Measurements from ENCODE around the gene NSL1. TPM values are rescaled to one million over a fixed set of nuclear protein-coding genes. Genes with fewer than 3 reads are reported as not detected.

Gene NSL1
- total RNA-seq, 1 donor from 2014 or later = 33.0 TPM

- DNase-seq (ENCODE audit: low spot score) = no peak
- H3K36me3 Mint-ChIP-seq (ENCODE audit: low read depth, unreplicated experiment) = peaks cover 3% of the 10 kb centered on the region
- no peaks in the 10 kb centered on the region for H3K27me3 Mint-ChIP-seq (ENCODE audit: unreplicated experiment)
- H3K9me3 Mint-ChIP-seq (ENCODE audit: unreplicated experiment) = no peaks in the 10 kb centered on the region
- H3K4me1 Mint-ChIP-seq (ENCODE audit: unreplicated experiment) = peaks cover 19% of the 10 kb centered on the region
- H3K27ac Mint-ChIP-seq (ENCODE audit: unreplicated experiment) = no peak overlapping the region
- no peak overlapping the region for H3K4me3 Mint-ChIP-seq (ENCODE audit: unreplicated experiment)
- TF ChIP-seq CTCF (IDR thresholded peaks at IDR 0.05; ENCODE audit: unreplicated experiment) = no peak
Measured at GRCh38 chr1:212746546-212746945, 45.0 kb downstream of the NSL1 start.

GRCh38 chr1:212745303-212745702 is 46.3 kb downstream of the NSL1 start:
- no peak for DNase-seq (ENCODE audit: low spot score)
- Mint-ChIP-seq H3K27ac (ENCODE audit: unreplicated experiment) (no peak overlapping the region), H3K27me3 (ENCODE audit: unreplicated experiment) (no peaks in the 10 kb centered on the region), H3K4me1 (ENCODE audit: unreplicated experiment) (peaks cover 17% of the 10 kb centered on the region), H3K4me3 (ENCODE audit: unreplicated experiment) (no peak overlapping the region), H3K36me3 (ENCODE audit: low read depth, unreplicated experiment) (peaks cover 9% of the 10 kb centered on the region), H3K9me3 (ENCODE audit: unreplicated experiment) (no peaks in the 10 kb centered on the region)
- TF ChIP-seq CTCF (IDR thresholded peaks at IDR 0.05; ENCODE audit: unreplicated experiment) = no peak

- DNase-seq (ENCODE audit: low spot score) = no peak
- Mint-ChIP-seq H3K4me3 (ENCODE audit: unreplicated experiment) (no peak overlapping the region), H3K4me1 (ENCODE audit: unreplicated experiment) (peaks cover 12% of the 10 kb centered on the region), H3K27me3 (ENCODE audit: unreplicated experiment) (no peaks in the 10 kb centered on the region), H3K9me3 (ENCODE audit: unreplicated experiment) (no peaks in the 10 kb centered on the region), H3K27ac (ENCODE audit: unreplicated experiment) (peak overlapping the region; percentile 82), H3K36me3 (ENCODE audit: low read depth, unreplicated experiment) (peaks cover 9% of the 10 kb centered on the region)
- no peak for TF ChIP-seq CTCF (IDR thresholded peaks at IDR 0.05; ENCODE audit: unreplicated experiment)
Measured at GRCh38 chr1:212743901-212744475, 47.6 kb downstream of the NSL1 start.

GRCh38 chr1:212738330-212738729 is 53.2 kb downstream of the NSL1 start:
- peaks cover 1% of the 10 kb centered on the region for H3K27me3 Mint-ChIP-seq (ENCODE audit: unreplicated experiment)
- TF ChIP-seq CTCF (IDR thresholded peaks at IDR 0.05; ENCODE audit: unreplicated experiment) = no peak
- H3K4me3 Mint-ChIP-seq (ENCODE audit: unreplicated experiment) = no peak overlapping the region
- no peak for DNase-seq (ENCODE audit: low spot score)
- no peaks in the 10 kb centered on the region for H3K4me1 Mint-ChIP-seq (ENCODE audit: unreplicated experiment)
- H3K27ac Mint-ChIP-seq (ENCODE audit: unreplicated experiment) = no peak overlapping the region
- peaks cover 9% of the 10 kb centered on the region for H3K36me3 Mint-ChIP-seq (ENCODE audit: low read depth, unreplicated experiment)
- no peaks in the 10 kb centered on the region for H3K9me3 Mint-ChIP-seq (ENCODE audit: unreplicated experiment)

- Mint-ChIP-seq H3K4me1 (ENCODE audit: unreplicated experiment) (no peaks in the 10 kb centered on the region), H3K36me3 (ENCODE audit: low read depth, unreplicated experiment) (peaks cover 9% of the 10 kb centered on the region), H3K4me3 (ENCODE audit: unreplicated experiment) (no peak overlapping the region), H3K9me3 (ENCODE audit: unreplicated experiment) (no peaks in the 10 kb centered on the region), H3K27me3 (ENCODE audit: unreplicated experiment) (peaks cover 1% of the 10 kb centered on the region), H3K27ac (ENCODE audit: unreplicated experiment) (no peak overlapping the region)
- no peak for TF ChIP-seq CTCF (IDR thresholded peaks at IDR 0.05; ENCODE audit: unreplicated experiment)
- no peak for DNase-seq (ENCODE audit: low spot score)
Measured at GRCh38 chr1:212737559-212737958, 54.0 kb downstream of the NSL1 start.
